ENCODE measurements around the gene ITGA11. TPM values are rescaled to one million over a fixed set of nuclear protein-coding genes. Genes with fewer than 3 reads are reported as not detected.

ITGA11 gene
- total RNA-seq, 3 donors from 2014 or later: 7.8 to 8.5 (median 7.9) TPM

- Histone ChIP-seq H3K27me3 (no peaks in the 10 kb centered on the region), H3K36me3 (no peaks in the 10 kb centered on the region), H3K4me3 (no peak overlapping the region), H3K4me1 (peaks cover 15 to 42% of the 10 kb centered on the region in 2 donors), H3K27ac (peak overlapping the region; percentile 98 to 100), H3K9me3 (no peaks in the 10 kb centered on the region)
- TF ChIP-seq POLR2AphosphoS5 (IDR thresholded peaks at IDR 0.05) (no peak), POLR2A (IDR thresholded peaks at IDR 0.05) (no peak), CTCF (IDR thresholded peaks at IDR 0.05) (no peak)
- no peak for DNase-seq (ENCODE audit: low spot score in 2 of 2)
- intact Hi-C loops (cut with DNase I; ENCODE audit: low total_unique reads): no loop called here
Observed at GRCh38 chr15:68274201-68274848, 157.6 kb downstream of the ITGA11 start.

GRCh38 chr15:68272721-68273271 is 159.2 kb downstream of the ITGA11 start:
- TF ChIP-seq CTCF (IDR thresholded peaks at IDR 0.05) (no peak), POLR2A (IDR thresholded peaks at IDR 0.05) (no peak), POLR2AphosphoS5 (IDR thresholded peaks at IDR 0.05) (no peak)
- no peaks in the 10 kb centered on the region for H3K27me3 ChIP-seq
- H3K4me3 ChIP-seq: no peak overlapping the region
- intact Hi-C loops (cut with DNase I; ENCODE audit: low total_unique reads): no loop called here
- no peaks in the 10 kb centered on the region for H3K36me3 ChIP-seq
- DNase-seq (ENCODE audit: low spot score in 2 of 2): no peak
- H3K9me3 ChIP-seq: no peaks in the 10 kb centered on the region
- peaks cover 15 to 42% of the 10 kb centered on the region in 2 donors for H3K4me1 ChIP-seq
- H3K27ac ChIP-seq: peak overlapping the region; percentile 98 to 100

- DNase-seq (ENCODE audit: low spot score in 2 of 2): peak; percentile 82 to 96
- H3K36me3 ChIP-seq: no peaks in the 10 kb centered on the region
- no peak for TF ChIP-seq POLR2A (IDR thresholded peaks at IDR 0.05)
- TF ChIP-seq POLR2AphosphoS5 (IDR thresholded peaks at IDR 0.05): peak; percentile 44 to 90 (median 69)
- peak overlapping the region; percentile 98 to 100 for H3K27ac ChIP-seq
- H3K27me3 ChIP-seq: no peaks in the 10 kb centered on the region
- H3K4me3 ChIP-seq: peak overlapping the region in 2 of 3 donors; percentile 19 to 50
- intact Hi-C loops (cut with DNase I; ENCODE audit: low total_unique reads): no loop called here
- H3K9me3 ChIP-seq: no peaks in the 10 kb centered on the region
- H3K4me1 ChIP-seq: peaks cover 15 to 41% of the 10 kb centered on the region in 2 donors
Observed at GRCh38 chr15:68271854-68272471, 160.0 kb downstream of the ITGA11 start.

GRCh38 chr15:68268405-68268804 is 163.6 kb downstream of the ITGA11 start:
- peaks cover 12 to 15% of the 10 kb centered on the region in 2 donors for H3K4me1 ChIP-seq
- no peak for DNase-seq (ENCODE audit: low spot score in 2 of 2)
- intact Hi-C loops (cut with DNase I; ENCODE audit: low total_unique reads): no loop called here
- H3K36me3 ChIP-seq: no peaks in the 10 kb centered on the region
- no peaks in the 10 kb centered on the region for H3K27me3 ChIP-seq
- H3K27ac ChIP-seq: peak overlapping the region in 1 of 2 donors; percentile 18
- H3K9me3 ChIP-seq: no peaks in the 10 kb centered on the region
- H3K4me3 ChIP-seq: no peak overlapping the region
- TF ChIP-seq POLR2AphosphoS5 (IDR thresholded peaks at IDR 0.05) (no peak), POLR2A (IDR thresholded peaks at IDR 0.05) (no peak), CTCF (IDR thresholded peaks at IDR 0.05) (no peak)

GRCh38 chr15:68265674-68266073 is 166.3 kb downstream of the ITGA11 start:
- Histone ChIP-seq H3K4me3 (no peak overlapping the region), H3K9me3 (no peaks in the 10 kb centered on the region), H3K4me1 (no peaks in the 10 kb centered on the region), H3K27me3 (no peaks in the 10 kb centered on the region), H3K36me3 (no peaks in the 10 kb centered on the region), H3K27ac (no peak overlapping the region)
- intact Hi-C loops (cut with DNase I; ENCODE audit: low total_unique reads): no loop called here
- TF ChIP-seq POLR2A (IDR thresholded peaks at IDR 0.05) (no peak), POLR2AphosphoS5 (IDR thresholded peaks at IDR 0.05) (no peak), CTCF (IDR thresholded peaks at IDR 0.05) (no peak)
- no peak for DNase-seq (ENCODE audit: low spot score in 2 of 2)

All from breast epithelium (tissue), 4 donors.